Naive B cell (primary cell): ENCODE measurements around the gene BIRC7. TPM values are rescaled to one million over a fixed set of nuclear protein-coding genes. Genes with fewer than 3 reads are reported as not detected.
A peak's percentile ranks its signal among the peaks of the same experiment; 100 is the strongest.
"Not testable (repeated sequence)": the region's sequence is repeated elsewhere in the genome, so short reads cannot be mapped to it uniquely, and the experiment has no call there.

Experiments
- ATAC-seq, 2 donors: fragments of 150-1000 bp; cut with Tn5 transposase; 2 replicates each; pipeline ENCODE4 v1.10.0; 2021; ENCODE audit warnings: low read depth in 2 of 2, mild to moderate bottlenecking in 2 of 2, moderate library complexity in 2 of 2
- DNase-seq: peaks from one replicate; pipeline ENCODE4 v3.0.0; 2022
- H3K27ac Mint-ChIP-seq, 6 donors: one replicate each; pipeline ENCODE4 v1.8.0; 2020 to 2022; ENCODE audit warnings: mild to moderate bottlenecking in 6 of 6, mixed read lengths in 6 of 6, moderate library complexity in 5 of 6, inconsistent platforms in 2 of 6
- H3K27me3 Mint-ChIP-seq, 3 donors: one replicate each; pipeline ENCODE4 v1.8.0; 2021 to 2022; ENCODE audit warnings: mixed read lengths in 3 of 3, mild to moderate bottlenecking in 1 of 3
- H3K36me3 Mint-ChIP-seq, 2 donors: one replicate each; pipeline ENCODE4 v1.8.0; 2020 to 2022; ENCODE audit warnings: mixed read lengths in 2 of 2, inconsistent platforms in 1 of 2, mild to moderate bottlenecking in 1 of 2
- H3K4me1 Mint-ChIP-seq, 3 donors: one replicate each; pipeline ENCODE4 v1.8.0; 2020 to 2022; ENCODE audit warnings: mixed read lengths in 3 of 3, inconsistent platforms in 1 of 3, mild to moderate bottlenecking in 1 of 3, moderate library complexity in 1 of 3
- H3K4me3 Mint-ChIP-seq, 8 donors: one replicate each; pipeline ENCODE4 v1.8.0; 2020 to 2022; ENCODE audit warnings: mild to moderate bottlenecking in 8 of 8, mixed read lengths in 8 of 8, moderate library complexity in 8 of 8, inconsistent platforms in 2 of 8
- H3K9me3 Mint-ChIP-seq, 7 donors: one replicate each; pipeline ENCODE4 v1.8.0; 2020 to 2022; ENCODE audit warnings: mixed read lengths in 7 of 7, mild to moderate bottlenecking in 5 of 7, inconsistent platforms in 2 of 7, moderate library complexity in 1 of 7
- polyA plus RNA-seq, 6 donors: library from polyadenylated mRNA; unstranded; fragments of 300-500 nt; fragmentation: Illumina TruSeq; gene quantifications; one replicate each; pipeline ENCODE4 v1.2.3, GENCODE V29; 2021; ENCODE audit warnings: low read depth in 6 of 6

The BIRC7 gene
- polyA plus RNA-seq, 6 donors from 2014 or later = not detected

DNA sequence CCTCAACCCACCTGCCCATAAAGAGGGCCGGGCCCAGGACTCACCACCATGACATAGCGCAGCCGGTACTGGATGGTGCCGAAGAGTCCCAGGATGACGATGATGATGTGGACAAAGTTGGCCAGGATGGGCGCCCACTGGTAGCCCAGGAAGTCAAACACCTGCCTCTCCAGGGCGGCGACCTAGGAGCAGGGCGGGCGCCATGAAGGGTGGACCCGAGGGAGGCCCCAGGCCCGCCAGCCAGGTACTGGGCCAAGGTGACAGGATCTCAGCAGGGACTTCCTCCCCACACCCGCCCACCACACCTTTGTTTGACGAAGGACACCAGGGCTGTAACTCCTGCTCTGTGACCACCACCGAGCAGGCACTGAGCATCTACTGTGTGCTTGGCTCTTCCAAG is 14.2 kb downstream of the BIRC7 start:
- H3K27ac Mint-ChIP-seq = no peak overlapping the region
- H3K4me1 Mint-ChIP-seq = peaks cover 8 to 16% (median 15%) of the 10 kb centered on the region in 3 donors
- H3K36me3 Mint-ChIP-seq = no peaks in the 10 kb centered on the region
- peaks cover 13 to 66% (median 56%) of the 10 kb centered on the region in 3 donors for H3K27me3 Mint-ChIP-seq
- DNase-seq (no peak), ATAC-seq (no peak)
- H3K4me3 Mint-ChIP-seq = no peak overlapping the region
- no peaks in the 10 kb centered on the region for H3K9me3 Mint-ChIP-seq

GRCh38 chr20:63251350-63251749 is 15.6 kb downstream of the BIRC7 start:
- H3K36me3 Mint-ChIP-seq, ATAC-seq, DNase-seq, H3K9me3 Mint-ChIP-seq: not testable (repeated sequence)
- H3K4me1 Mint-ChIP-seq = peaks cover 8 to 18% (median 16%) of the 10 kb centered on the region in 3 donors
- peaks cover 26 to 68% (median 59%) of the 10 kb centered on the region in 3 donors for H3K27me3 Mint-ChIP-seq
- peak overlapping the region in 1 of 6 donors; percentile 84 for H3K27ac Mint-ChIP-seq
- H3K4me3 Mint-ChIP-seq = peak overlapping the region in 1 of 8 donors; percentile 60

DNA sequence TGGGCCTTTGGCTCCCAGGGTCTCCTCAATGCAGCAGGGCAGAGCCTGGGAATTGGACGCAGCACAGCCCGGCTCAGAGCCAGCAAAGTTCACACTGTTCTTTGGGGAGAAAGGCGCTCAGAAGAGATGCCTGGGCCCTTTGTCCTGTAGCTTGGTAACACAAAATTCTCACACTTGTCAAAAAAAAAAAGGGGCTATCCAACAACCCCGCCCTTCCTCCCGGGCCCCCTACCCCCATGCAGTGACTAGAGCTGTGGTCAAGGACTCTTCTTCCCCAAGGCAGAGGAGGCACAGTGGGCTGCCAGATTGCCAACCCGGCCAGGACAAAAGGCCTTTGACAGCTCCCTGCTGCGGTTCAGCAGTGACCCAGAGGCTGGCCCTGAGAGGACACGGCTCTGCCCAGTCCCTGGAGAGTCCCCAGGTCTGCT is 16.6 kb downstream of the BIRC7 start:
- Mint-ChIP-seq H3K4me1 (peaks cover 11 to 16% (median 15%) of the 10 kb centered on the region in 3 donors), H3K36me3 (no peaks in the 10 kb centered on the region), H3K27me3 (peaks cover 35 to 77% (median 68%) of the 10 kb centered on the region in 3 donors), H3K4me3 (peak overlapping the region in 4 of 8 donors; percentile 46 to 75 (median 58)), H3K9me3 (no peaks in the 10 kb centered on the region), H3K27ac (no peak overlapping the region)
- DNase-seq (no peak), ATAC-seq (no peak)

- H3K27ac Mint-ChIP-seq = no peak overlapping the region
- no peaks in the 10 kb centered on the region for H3K9me3 Mint-ChIP-seq
- DNase-seq = no peak
- no peak for ATAC-seq
- no peaks in the 10 kb centered on the region for H3K36me3 Mint-ChIP-seq
- H3K4me3 Mint-ChIP-seq = peak overlapping the region in 6 of 8 donors; percentile 46 to 78 (median 58)
- H3K27me3 Mint-ChIP-seq = peaks cover 37 to 80% (median 76%) of the 10 kb centered on the region in 3 donors
- H3K4me1 Mint-ChIP-seq = peaks cover 11 to 16% (median 15%) of the 10 kb centered on the region in 3 donors
Observed at GRCh38 chr20:63253065-63253437, 17.3 kb downstream of the BIRC7 start.

GRCh38 chr20:63253438-63254231 is 17.9 kb downstream of the BIRC7 start:
- ATAC-seq (peak; percentile 30 to 41), DNase-seq (no peak)
- no peaks in the 10 kb centered on the region for H3K9me3 Mint-ChIP-seq
- H3K4me1 Mint-ChIP-seq = peaks cover 11 to 13% (median 13%) of the 10 kb centered on the region in 3 donors
- H3K4me3 Mint-ChIP-seq = peak overlapping the region in 7 of 8 donors; percentile 40 to 78 (median 51)
- H3K27ac Mint-ChIP-seq = no peak overlapping the region
- H3K36me3 Mint-ChIP-seq = no peaks in the 10 kb centered on the region
- H3K27me3 Mint-ChIP-seq = peaks cover 41 to 77% (median 74%) of the 10 kb centered on the region in 3 donors

DNA sequence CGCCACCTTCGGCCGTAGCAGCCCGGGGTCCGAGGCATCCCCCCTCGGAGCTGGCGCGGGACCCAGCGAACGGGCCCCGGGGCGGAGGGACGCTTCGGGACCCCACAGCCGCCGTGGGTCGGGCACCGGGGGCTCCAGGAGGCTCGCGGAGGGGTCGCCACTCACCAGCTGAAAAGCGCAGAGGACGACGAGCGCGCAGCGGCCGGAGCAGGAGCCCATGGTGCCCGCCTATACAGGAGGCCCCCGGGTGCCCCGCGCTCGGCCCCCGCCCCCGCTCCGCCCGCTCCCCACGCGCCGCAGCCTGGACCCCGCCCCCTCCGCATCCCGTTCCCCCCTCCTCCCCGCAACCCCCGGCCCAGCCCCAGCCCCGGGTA is 18.5 kb downstream of the BIRC7 start, which contains the start of gene NKAIN4:
Gene NKAIN4 (minus strand): TSS at position 232 of the 374 bp plus-strand sequence. CDS start 13 bp downstream, at position 219.
- H3K27me3 Mint-ChIP-seq = peaks cover 41 to 75% (median 71%) of the 10 kb centered on the region in 3 donors

GRCh38 chr20:63254606-63255384 is 19.1 kb downstream of the BIRC7 start:
- DNase-seq = no peak
- H3K27me3 Mint-ChIP-seq = peaks cover 41 to 77% (median 71%) of the 10 kb centered on the region in 3 donors
- no peak overlapping the region for H3K27ac Mint-ChIP-seq
- no peak for ATAC-seq
- H3K4me1 Mint-ChIP-seq = peaks cover 8 to 11% (median 11%) of the 10 kb centered on the region in 3 donors
- H3K36me3 Mint-ChIP-seq = no peaks in the 10 kb centered on the region
- peak overlapping the region in 6 of 8 donors; percentile 51 to 84 (median 74) for H3K4me3 Mint-ChIP-seq
- no peaks in the 10 kb centered on the region for H3K9me3 Mint-ChIP-seq

More for the DNA sequence above, 18.5 kb downstream of the BIRC7 start, which contains the start of gene NKAIN4:
- DNase-seq (no peak), ATAC-seq (no peak)
- Mint-ChIP-seq H3K9me3 (no peaks in the 10 kb centered on the region), H3K4me3 (peak within 1 kb of the TSS; percentile 49 to 84 (median 72)), H3K36me3 (no peaks in the 10 kb centered on the region), H3K4me1 (peaks cover 8 to 11% (median 11%) of the 10 kb centered on the region in 3 donors), H3K27ac (no peak within 1 kb of the TSS)

DNA sequence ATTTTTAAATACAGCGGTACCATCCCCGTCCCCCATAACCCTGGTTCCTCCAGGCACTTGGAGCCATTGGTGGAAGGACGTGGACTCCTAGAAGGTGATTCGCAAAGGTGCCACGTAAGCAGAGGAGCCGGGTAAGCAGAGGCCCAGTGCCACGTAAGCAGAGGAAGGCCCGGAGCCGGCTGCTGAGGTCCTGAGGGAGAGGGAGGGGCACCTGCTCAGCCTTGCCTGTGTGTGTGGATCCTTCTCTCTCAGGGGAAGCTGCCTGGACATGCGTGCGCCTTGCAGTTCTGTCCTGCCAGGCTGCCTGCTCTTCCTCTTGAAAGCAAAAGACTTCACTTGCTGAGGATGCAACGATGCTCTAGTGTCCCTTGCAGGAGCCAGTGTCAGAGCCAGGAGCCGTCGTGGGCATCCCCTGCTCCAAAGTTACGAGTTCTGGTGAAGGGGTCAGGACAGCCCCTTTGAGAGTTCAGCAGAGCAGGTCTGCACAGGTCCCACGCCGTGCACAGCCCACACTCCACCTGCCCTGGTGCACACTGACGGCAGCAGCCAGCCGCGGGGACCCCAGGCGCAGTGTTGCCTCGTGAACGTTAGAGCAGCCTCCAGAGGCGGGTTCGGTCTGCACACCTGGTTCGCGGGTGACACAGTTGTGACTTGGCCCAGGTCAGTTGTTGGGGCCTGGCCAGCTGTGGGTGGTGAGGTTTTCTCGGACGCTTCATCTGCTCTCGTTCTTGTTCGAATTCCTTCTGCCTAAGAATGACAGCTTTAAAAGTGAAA is 20.4 kb downstream of the BIRC7 start:
- H3K36me3 Mint-ChIP-seq = no peaks in the 10 kb centered on the region
- no peaks in the 10 kb centered on the region for H3K9me3 Mint-ChIP-seq
- H3K4me3 Mint-ChIP-seq = peak overlapping the region in 3 of 8 donors; percentile 8 to 45 (median 45)
- no peak for ATAC-seq
- DNase-seq = no peak
- H3K27ac Mint-ChIP-seq = no peak overlapping the region
- peaks cover 8 to 11% (median 11%) of the 10 kb centered on the region in 3 donors for H3K4me1 Mint-ChIP-seq
- peaks cover 40 to 78% (median 73%) of the 10 kb centered on the region in 3 donors for H3K27me3 Mint-ChIP-seq

GRCh38 chr20:63256954-63257353 is 21.2 kb downstream of the BIRC7 start:
- no peak overlapping the region for H3K27ac Mint-ChIP-seq
- no peak for DNase-seq
- H3K9me3 Mint-ChIP-seq = no peaks in the 10 kb centered on the region

GRCh38 chr20:63257629-63258028 is 21.9 kb downstream of the BIRC7 start:
- Mint-ChIP-seq H3K36me3 (no peaks in the 10 kb centered on the region), H3K4me3 (peak overlapping the region in 1 of 8 donors; percentile 54), H3K9me3 (no peaks in the 10 kb centered on the region), H3K27ac (peak overlapping the region in 1 of 6 donors; percentile 67), H3K4me1 (peaks cover 7 to 14% (median 14%) of the 10 kb centered on the region in 3 donors), H3K27me3 (peaks cover 38 to 77% (median 72%) of the 10 kb centered on the region in 3 donors)
- DNase-seq = no peak
- no peak for ATAC-seq

More at GRCh38 chr20:63256954-63257353, 21.2 kb downstream of the BIRC7 start:
- H3K27me3 Mint-ChIP-seq = peaks cover 39 to 78% (median 72%) of the 10 kb centered on the region in 3 donors
- no peaks in the 10 kb centered on the region for H3K36me3 Mint-ChIP-seq
- no peak overlapping the region for H3K4me3 Mint-ChIP-seq
- ATAC-seq = no peak
- H3K4me1 Mint-ChIP-seq = peaks cover 8 to 15% (median 11%) of the 10 kb centered on the region in 3 donors

GRCh38 chr20:63258781-63259180 is 23.1 kb downstream of the BIRC7 start:
- H3K9me3 Mint-ChIP-seq = no peaks in the 10 kb centered on the region
- H3K4me1 Mint-ChIP-seq = peaks cover 0 to 11% (median 8%) of the 10 kb centered on the region in 3 donors
- H3K4me3 Mint-ChIP-seq = no peak overlapping the region
- no peak for ATAC-seq
- DNase-seq = no peak
- H3K27ac Mint-ChIP-seq = no peak overlapping the region
- H3K36me3 Mint-ChIP-seq = no peaks in the 10 kb centered on the region
- peaks cover 33 to 82% (median 74%) of the 10 kb centered on the region in 3 donors for H3K27me3 Mint-ChIP-seq

DNA sequence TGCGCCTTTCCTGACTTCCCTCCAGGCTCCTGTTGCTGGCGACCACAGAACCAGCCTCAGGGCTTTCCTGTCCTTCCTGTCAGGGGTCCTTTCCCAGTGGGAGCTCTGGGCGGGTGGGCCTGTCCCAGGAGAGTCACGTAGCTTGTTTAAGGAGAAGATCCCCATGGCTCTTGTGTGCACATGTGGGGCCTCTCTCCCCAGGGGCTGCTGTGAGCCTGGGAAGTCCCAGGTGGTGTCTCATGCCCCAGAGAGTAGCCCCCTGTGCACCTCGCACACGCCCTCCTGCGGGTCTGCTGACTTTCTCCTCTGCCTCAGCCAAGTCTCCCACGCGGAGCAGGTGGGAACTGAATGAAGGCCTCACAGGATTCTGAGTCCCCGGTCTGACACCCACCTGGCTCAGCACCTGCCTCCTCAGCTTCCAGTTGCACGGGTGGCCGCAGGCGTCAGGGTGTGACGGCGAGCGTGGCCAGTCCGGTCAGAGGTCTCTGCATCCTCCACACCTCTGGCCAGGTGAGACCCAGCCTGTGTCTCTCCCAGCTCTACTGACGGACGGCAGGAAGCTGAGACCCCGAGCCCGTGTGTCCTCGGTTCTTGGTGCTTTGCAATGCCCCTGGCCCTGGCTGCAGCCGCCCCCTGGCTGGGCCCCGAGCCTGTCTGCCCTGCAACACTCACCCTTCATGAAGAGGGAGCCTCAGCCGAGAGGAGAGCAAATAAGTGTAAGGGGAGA is 24.2 kb downstream of the BIRC7 start:
- ATAC-seq (no peak), DNase-seq (no peak)
- Mint-ChIP-seq H3K9me3 (peaks cover 0 to 1% (median 0%) of the 10 kb centered on the region in 7 donors), H3K4me1 (peaks cover 0 to 8% (median 7%) of the 10 kb centered on the region in 3 donors), H3K27me3 (peaks cover 33 to 88% (median 79%) of the 10 kb centered on the region in 3 donors), H3K4me3 (no peak overlapping the region), H3K36me3 (no peaks in the 10 kb centered on the region), H3K27ac (no peak overlapping the region)
